Measurements from ENCODE around the gene GXYLT1. TPM values are rescaled to one million over a fixed set of nuclear protein-coding genes. Genes with fewer than 3 reads are reported as not detected.

The GXYLT1 gene
- total and polyA plus RNA-seq, 7 donors = 0.92 to 14.3 (median 8.8) TPM

- Histone ChIP-seq H3K4me1 (no peaks in the 10 kb centered on the region), H3K27ac (no peak overlapping the region), H3K9me3 (no peaks in the 10 kb centered on the region), H3K27me3 (no peaks in the 10 kb centered on the region), H3K4me3 (no peak overlapping the region), H3K36me3 (peaks cover 0 to 9% (median 0%) of the 10 kb centered on the region in 4 donors)
- DNase-seq = no peak
- no peak for TF ChIP-seq EP300 (IDR thresholded peaks at IDR 0.05)
- no peak for TF ChIP-seq CTCF (IDR thresholded peaks at IDR 0.05)
- no peak for TF ChIP-seq POLR2A (IDR thresholded peaks at IDR 0.05)
- TF ChIP-seq POLR2AphosphoS5 (IDR thresholded peaks at IDR 0.05) = no peak
- WGBS, 2 donors = 66 to 99% methylated on average over 2 of the region's 2 CpGs
- intact Hi-C loops (cut with DNase I) = no loop called here
Observed at GRCh38 chr12:42187799-42188198, 43.1 kb upstream of the GXYLT1 start.

GRCh38 chr12:42186793-42187192 lies 42.1 kb upstream of the GXYLT1 start:
- H3K27me3 ChIP-seq = no peaks in the 10 kb centered on the region
- TF ChIP-seq CTCF (IDR thresholded peaks at IDR 0.05) (no peak), POLR2AphosphoS5 (IDR thresholded peaks at IDR 0.05) (no peak)
- 75 to 87% methylated on average over 2 of the region's 2 CpGs for WGBS, 2 donors
- no peaks in the 10 kb centered on the region for H3K9me3 ChIP-seq
- no peak overlapping the region for H3K4me3 ChIP-seq
- no peak for DNase-seq
- no peaks in the 10 kb centered on the region for H3K4me1 ChIP-seq
- no peaks in the 10 kb centered on the region for H3K36me3 ChIP-seq
- H3K27ac ChIP-seq = no peak overlapping the region
- intact Hi-C loops (cut with DNase I) = no loop called here

GRCh38 chr12:42182394-42182793 lies 37.7 kb upstream of the GXYLT1 start:
- Histone ChIP-seq H3K27ac (no peak overlapping the region), H3K4me3 (no peak overlapping the region), H3K9me3 (no peaks in the 10 kb centered on the region), H3K27me3 (no peaks in the 10 kb centered on the region), H3K36me3 (no peaks in the 10 kb centered on the region), H3K4me1 (no peaks in the 10 kb centered on the region)
- intact Hi-C loops (cut with DNase I) = no loop called here
- WGBS, 2 donors = 69 to 81% methylated on average over 2 of the region's 2 CpGs
- TF ChIP-seq EP300 (IDR thresholded peaks at IDR 0.05) (no peak), CTCF (IDR thresholded peaks at IDR 0.05) (no peak), POLR2A (IDR thresholded peaks at IDR 0.05) (no peak), POLR2AphosphoS5 (IDR thresholded peaks at IDR 0.05) (no peak)
- no peak for DNase-seq

GRCh38 chr12:42180990-42181596 lies 36.4 kb upstream of the GXYLT1 start:
- Histone ChIP-seq H3K4me3 (no peak overlapping the region), H3K9me3 (no peaks in the 10 kb centered on the region), H3K27ac (no peak overlapping the region), H3K27me3 (no peaks in the 10 kb centered on the region), H3K36me3 (no peaks in the 10 kb centered on the region), H3K4me1 (no peaks in the 10 kb centered on the region)
- no peak for TF ChIP-seq POLR2AphosphoS5 (IDR thresholded peaks at IDR 0.05)
- no peak for TF ChIP-seq EP300 (IDR thresholded peaks at IDR 0.05)
- no peak for TF ChIP-seq CTCF (IDR thresholded peaks at IDR 0.05)
- no peak for TF ChIP-seq POLR2A (IDR thresholded peaks at IDR 0.05)
- no peak for DNase-seq
- intact Hi-C loops (cut with DNase I) = no loop called here
- WGBS, 2 donors = 70 to 74% methylated on average over 2 of the region's 2 CpGs

- no peak for TF ChIP-seq POLR2A (IDR thresholded peaks at IDR 0.05)
- TF ChIP-seq CTCF (IDR thresholded peaks at IDR 0.05) = no peak
- TF ChIP-seq EP300 (IDR thresholded peaks at IDR 0.05) = no peak
- TF ChIP-seq POLR2AphosphoS5 (IDR thresholded peaks at IDR 0.05) = no peak
- Histone ChIP-seq H3K4me1 (no peaks in the 10 kb centered on the region), H3K4me3 (no peak overlapping the region), H3K9me3 (no peaks in the 10 kb centered on the region), H3K36me3 (no peaks in the 10 kb centered on the region), H3K27ac (no peak overlapping the region), H3K27me3 (no peaks in the 10 kb centered on the region)
- no peak for DNase-seq
- 95 to 97% methylated on average over 2 of the region's 2 CpGs for WGBS, 2 donors
- intact Hi-C loops (cut with DNase I) = no loop called here
Observed at GRCh38 chr12:42178101-42178500, 33.4 kb upstream of the GXYLT1 start.

All from sigmoid colon (tissue), 7 donors.